Measurements from ENCODE around the gene RFPL4AL1. TPM values are rescaled to one million over a fixed set of nuclear protein-coding genes. Genes with fewer than 3 reads are reported as not detected.

The RFPL4AL1 gene
- total and polyA plus RNA-seq, 8 donors: not detected

DNA sequence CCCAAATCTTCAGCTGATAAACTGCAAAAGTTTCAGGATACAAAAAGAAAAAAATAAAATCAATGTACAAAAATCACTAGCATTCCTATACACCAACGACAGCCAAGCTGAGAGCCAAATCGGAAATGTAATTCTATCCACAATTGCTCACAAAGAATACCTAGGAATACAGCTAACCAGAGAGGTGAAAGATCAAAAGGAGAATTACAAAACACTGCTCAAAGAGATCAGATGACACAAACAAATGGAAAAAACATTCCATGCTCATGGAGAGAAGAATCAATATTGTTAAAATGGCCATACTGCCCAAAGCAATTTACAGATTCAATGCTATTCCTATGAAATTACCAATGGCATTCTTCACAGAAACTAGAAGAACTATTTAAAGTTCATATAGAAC lies 33.4 kb downstream of the RFPL4AL1 start:
- WGBS, 2 donors: 69 to 70% methylated on average over 2 of the region's 2 CpGs
- Histone ChIP-seq H3K36me3 (no peaks in the 10 kb centered on the region), H3K4me1 (no peaks in the 10 kb centered on the region), H3K4me3 (no peak overlapping the region), H3K27me3 (no peaks in the 10 kb centered on the region), H3K27ac (no peak overlapping the region), H3K9me3 (no peaks in the 10 kb centered on the region)
- intact Hi-C loops (cut with DNase I): no loop called here
- ATAC-seq (no peak), DNase-seq (no peak), FAIRE-seq (no peak)
- TF ChIP-seq, protein P1, sequence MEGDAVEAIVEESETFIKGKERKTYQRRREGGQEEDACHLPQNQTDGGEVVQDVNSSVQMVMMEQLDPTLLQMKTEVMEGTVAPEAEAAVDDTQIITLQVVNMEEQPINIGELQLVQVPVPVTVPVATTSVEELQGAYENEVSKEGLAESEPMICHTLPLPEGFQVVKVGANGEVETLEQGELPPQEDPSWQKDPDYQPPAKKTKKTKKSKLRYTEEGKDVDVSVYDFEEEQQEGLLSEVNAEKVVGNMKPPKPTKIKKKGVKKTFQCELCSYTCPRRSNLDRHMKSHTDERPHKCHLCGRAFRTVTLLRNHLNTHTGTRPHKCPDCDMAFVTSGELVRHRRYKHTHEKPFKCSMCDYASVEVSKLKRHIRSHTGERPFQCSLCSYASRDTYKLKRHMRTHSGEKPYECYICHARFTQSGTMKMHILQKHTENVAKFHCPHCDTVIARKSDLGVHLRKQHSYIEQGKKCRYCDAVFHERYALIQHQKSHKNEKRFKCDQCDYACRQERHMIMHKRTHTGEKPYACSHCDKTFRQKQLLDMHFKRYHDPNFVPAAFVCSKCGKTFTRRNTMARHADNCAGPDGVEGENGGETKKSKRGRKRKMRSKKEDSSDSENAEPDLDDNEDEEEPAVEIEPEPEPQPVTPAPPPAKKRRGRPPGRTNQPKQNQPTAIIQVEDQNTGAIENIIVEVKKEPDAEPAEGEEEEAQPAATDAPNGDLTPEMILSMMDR (IDR thresholded peaks at IDR 0.05): no peak

DNA sequence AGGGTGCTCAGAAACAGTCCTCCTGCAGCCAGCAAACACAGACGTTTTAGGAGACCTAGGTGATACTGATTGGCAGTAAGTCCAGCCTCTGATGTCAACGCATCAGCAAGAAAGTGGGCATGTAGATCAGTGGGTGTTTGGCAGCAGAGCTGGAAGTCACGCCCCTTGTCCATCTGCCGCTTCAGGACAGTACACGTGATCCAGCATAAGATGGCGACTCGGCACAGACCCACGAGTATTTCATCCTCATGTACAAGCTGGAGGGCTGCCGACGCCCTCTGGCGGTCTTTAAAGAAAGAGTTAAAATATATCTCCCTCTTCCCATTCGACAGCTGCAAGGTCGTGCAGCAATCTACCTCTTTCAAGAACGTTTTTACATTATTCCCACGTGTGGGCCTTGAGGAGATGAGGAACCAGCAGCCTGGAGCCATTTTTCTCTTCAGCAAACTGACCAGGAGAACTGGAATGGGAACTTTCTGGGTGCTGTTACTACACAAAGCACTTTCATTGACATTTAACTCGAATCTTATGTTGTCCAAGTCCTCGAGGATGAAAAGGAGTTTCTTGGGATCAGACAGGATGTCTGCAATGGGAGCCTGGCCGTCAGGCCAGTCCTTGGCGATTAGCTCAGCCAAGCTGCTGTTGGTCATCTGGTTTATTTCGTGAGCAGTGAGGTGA lies 40.6 kb downstream of the RFPL4AL1 start:
- WGBS, 2 donors: 18 to 21% methylated on average over 20 of the region's 20 CpGs
- FAIRE-seq (no peak), ATAC-seq (peak; percentile 95 to 99 (median 97)), DNase-seq (peak; percentile 61 to 90 (median 72))
- intact Hi-C loops (cut with DNase I): loop anchor here in 2 of 3 donors (5.0 to 10.0 kb wide), 2 partner anchors 107 to 115 kb away; no protein-coding TSS in a partner anchor
- TF ChIP-seq, protein P1 (IDR thresholded peaks at IDR 0.05): peak; percentile 15 to 46 (median 36)
- Histone ChIP-seq H3K27ac (no peak overlapping the region), H3K27me3 (no peaks in the 10 kb centered on the region), H3K4me3 (no peak overlapping the region), H3K9me3 (no peaks in the 10 kb centered on the region), H3K4me1 (no peaks in the 10 kb centered on the region), H3K36me3 (no peaks in the 10 kb centered on the region)

DNA sequence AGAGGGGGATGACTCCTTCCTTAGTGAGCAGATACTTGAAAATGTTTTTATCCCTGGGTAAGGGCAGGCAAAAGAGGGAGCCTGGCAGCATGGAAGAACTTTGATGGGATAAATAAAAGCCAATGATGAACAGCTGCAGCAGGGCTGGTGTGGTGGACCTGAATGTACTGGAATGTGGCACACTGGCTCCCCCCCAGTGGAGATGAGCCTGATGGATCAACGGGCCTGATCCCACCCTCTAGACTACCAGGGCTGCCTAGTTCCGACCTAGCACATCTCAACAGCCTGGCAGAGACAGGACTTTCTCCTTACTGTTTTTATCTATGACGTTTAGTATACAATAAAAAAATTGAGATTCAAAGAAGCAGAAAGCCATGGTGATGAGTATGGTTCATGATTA lies 42.4 kb downstream of the RFPL4AL1 start:
- intact Hi-C loops (cut with DNase I): loop anchor here in 2 of 3 donors (5.0 to 10.0 kb wide), 2 partner anchors 109 to 117 kb away; no protein-coding TSS in a partner anchor
- Histone ChIP-seq H3K9me3 (no peaks in the 10 kb centered on the region), H3K36me3 (no peaks in the 10 kb centered on the region), H3K4me1 (no peaks in the 10 kb centered on the region), H3K4me3 (no peak overlapping the region), H3K27ac (no peak overlapping the region), H3K27me3 (no peaks in the 10 kb centered on the region)
- WGBS, 2 donors: 52 to 65% methylated on average over 3 of the region's 3 CpGs
- TF ChIP-seq, protein P1 (IDR thresholded peaks at IDR 0.05): no peak
- no peak for DNase-seq
- no peak for FAIRE-seq
- no peak for ATAC-seq

DNA sequence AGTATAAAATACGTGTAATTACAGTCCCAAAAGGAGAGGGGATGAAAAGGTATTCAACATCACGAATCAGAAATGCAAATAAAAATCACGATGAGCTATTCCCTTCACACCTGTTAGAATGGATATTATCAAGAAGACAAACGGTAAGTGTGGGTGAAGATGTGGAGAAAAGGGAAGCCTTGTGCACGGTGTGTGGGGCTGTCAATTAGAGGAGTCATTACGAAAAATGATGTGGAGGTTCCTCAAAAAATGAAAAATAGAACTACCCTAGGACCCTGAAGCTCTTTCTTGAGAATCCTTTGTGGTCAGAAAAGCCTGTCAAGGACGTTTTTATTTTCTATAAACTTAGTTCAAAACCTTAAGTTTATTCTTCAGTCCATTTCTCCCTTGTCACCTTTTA lies 43.5 kb downstream of the RFPL4AL1 start:
- intact Hi-C loops (cut with DNase I): loop anchor here in 2 of 3 donors (5.0 to 10.0 kb wide), 2 partner anchors 110 to 118 kb away; no protein-coding TSS in a partner anchor
- Histone ChIP-seq H3K27me3 (no peaks in the 10 kb centered on the region), H3K36me3 (no peaks in the 10 kb centered on the region), H3K9me3 (no peaks in the 10 kb centered on the region), H3K4me1 (no peaks in the 10 kb centered on the region), H3K4me3 (no peak overlapping the region), H3K27ac (no peak overlapping the region)
- ATAC-seq: no peak
- no peak for FAIRE-seq
- DNase-seq: no peak
- TF ChIP-seq, protein P1 (IDR thresholded peaks at IDR 0.05): no peak
- 40 to 55% methylated on average over 7 of the region's 7 CpGs for WGBS, 2 donors

DNA sequence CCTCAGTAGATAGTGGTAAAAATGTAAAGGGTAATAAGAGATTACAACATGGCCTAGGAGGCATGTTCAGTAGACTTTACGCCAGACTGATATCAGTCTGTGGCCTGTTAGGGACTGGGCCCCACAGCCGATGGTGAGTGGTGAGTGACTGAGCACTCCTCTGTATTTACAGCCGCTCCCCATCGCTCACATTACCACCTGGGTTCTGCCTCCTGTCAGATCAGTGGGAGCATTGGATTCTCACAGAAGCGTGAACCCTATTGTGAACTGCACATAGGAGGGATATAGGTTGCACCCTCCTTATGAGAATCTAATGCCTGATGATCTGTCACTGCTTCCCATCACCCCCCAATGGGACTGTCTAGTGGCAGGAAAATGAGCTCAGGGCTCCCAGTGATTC lies 45.0 kb downstream of the RFPL4AL1 start:
- ATAC-seq (no peak), FAIRE-seq (no peak), DNase-seq (no peak)
- 93 to 96% methylated on average over 5 of the region's 5 CpGs for WGBS, 2 donors
- H3K27ac ChIP-seq: no peak overlapping the region
- H3K36me3 ChIP-seq: no peaks in the 10 kb centered on the region
- intact Hi-C loops (cut with DNase I): loop anchor here in 2 of 3 donors (5.0 to 10.0 kb wide), 2 partner anchors 112 to 119 kb away; no protein-coding TSS in a partner anchor
- TF ChIP-seq, protein P1 (IDR thresholded peaks at IDR 0.05): no peak
- H3K4me1 ChIP-seq: no peaks in the 10 kb centered on the region
- H3K9me3 ChIP-seq: no peaks in the 10 kb centered on the region
- no peaks in the 10 kb centered on the region for H3K27me3 ChIP-seq
- H3K4me3 ChIP-seq: no peak overlapping the region
